ENCODE data around the gene DST.
A peak's percentile ranks its signal among the peaks of the same experiment; 100 is the strongest.
"Not testable (repeated sequence)": the region's sequence is repeated elsewhere in the genome, so short reads cannot be mapped to it uniquely, and the experiment has no call there.

The DST gene

DNA sequence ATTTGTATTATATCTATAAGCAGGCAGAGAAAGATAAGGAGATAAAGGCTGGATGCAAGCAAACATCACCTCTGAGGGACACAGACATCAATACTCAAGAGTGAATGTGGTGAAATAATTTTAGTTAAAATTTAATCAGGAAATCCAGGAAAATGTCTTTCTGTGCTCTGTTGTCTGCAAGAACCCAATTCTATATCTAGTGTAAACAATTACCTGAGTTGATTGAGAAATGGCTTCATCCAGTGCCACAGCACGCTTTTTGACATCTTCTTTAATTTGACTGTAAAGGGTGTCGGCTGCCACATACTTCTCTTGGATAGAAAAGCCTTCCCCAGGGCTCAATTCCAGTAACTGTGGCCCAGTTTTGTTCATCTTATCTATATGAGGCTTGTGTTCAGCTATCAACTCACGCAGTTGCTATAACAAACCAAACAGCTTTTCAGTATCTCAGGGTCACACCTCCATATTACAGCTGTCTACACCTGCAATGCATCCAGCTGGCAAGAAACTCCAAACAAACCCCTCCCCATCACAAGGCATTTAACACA lies 131.6 kb downstream of the DST start:
- no peak for DNase-seq

DNA sequence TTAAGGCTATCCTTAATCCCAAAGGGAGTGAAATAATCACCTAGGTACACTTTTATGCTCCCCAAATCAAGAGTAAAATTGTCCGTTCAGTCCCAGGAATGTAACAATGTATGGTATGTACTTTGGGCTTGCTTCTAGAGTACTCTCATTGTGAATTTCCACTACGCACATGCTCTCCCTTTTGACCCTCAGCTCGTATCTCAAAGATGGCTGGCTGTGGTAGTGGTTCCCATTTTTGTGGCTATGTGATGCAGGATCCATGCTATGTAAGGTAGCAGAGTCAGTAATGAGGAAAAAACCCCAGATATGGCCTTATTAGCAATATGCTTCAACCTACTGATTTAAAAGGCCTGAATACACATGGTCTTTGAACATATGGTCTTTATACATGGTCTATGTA lies 133.7 kb downstream of the DST start:
- no peak for DNase-seq

DNA sequence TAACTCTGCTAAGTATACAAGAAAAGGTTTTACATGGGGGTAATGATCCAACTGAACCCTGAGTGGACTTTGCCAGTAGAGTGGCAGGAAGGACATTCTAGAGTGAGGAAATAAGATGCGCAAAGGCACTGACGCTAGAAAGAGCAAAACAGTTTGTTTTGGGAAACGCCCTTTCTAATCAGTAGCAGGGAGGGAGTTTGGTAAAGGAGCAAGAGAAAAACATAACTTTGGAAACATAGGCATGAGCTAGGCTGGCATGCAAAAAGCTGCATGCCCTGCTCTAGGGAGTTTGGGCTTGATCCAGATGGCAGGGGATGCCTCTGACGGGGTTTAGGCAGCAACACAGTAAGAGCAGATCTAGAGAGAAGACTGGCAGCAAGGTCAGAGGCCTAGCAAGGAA lies 135.2 kb downstream of the DST start:
- no peak for DNase-seq

DNA sequence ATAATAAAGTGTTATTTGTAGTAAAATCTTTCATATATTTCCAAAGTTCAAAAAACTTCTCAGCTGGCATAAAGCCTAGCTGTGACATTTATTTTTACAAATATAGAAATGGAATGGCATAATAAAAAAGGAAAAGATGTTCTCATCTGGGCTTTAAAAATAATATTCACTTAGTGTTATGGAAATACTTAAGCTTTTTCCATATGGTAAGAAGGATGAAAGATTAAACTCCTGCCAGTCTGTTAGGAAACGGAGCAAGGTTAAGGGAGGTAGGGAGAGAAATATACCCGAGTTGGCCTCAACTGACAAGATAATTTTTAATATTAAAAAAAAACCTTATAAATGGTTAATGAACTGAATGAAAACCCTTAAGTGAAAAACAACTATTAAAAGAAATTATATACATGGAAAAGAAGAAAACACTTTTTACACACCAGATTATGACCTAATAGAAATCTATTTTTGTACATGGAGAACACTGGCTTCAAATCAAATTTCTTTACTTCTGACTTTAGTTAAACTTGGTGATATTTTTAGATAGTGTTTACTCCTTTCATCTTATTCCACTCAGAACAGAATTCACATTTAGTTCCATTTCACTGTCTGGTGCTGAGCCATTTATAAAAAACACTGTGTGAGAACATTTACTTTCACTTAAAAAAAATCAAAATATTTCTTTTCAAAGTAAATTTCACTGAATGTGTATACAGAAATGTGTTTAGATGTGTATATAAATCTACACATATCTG lies 137.0 kb downstream of the DST start:
- DNase-seq = no peak

DNA sequence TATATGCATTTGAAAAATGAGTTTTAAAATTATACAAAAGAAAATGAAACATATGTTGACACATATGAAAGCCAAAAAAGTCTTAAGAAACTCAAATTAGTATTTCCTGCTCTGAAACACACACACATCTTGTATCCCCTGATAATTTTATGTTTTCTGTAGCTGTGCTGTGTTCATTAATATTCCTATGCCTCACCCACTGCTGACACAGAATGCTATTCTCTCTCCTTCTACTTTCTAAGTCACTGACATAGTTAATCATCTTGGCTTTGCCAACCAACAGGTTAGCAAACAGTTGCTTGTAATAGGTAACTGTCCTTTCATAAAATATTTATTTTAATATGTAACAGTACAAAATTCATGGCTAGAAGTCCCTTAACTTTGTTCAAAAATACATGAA lies 140.7 kb downstream of the DST start:
- no peak for DNase-seq

DNA sequence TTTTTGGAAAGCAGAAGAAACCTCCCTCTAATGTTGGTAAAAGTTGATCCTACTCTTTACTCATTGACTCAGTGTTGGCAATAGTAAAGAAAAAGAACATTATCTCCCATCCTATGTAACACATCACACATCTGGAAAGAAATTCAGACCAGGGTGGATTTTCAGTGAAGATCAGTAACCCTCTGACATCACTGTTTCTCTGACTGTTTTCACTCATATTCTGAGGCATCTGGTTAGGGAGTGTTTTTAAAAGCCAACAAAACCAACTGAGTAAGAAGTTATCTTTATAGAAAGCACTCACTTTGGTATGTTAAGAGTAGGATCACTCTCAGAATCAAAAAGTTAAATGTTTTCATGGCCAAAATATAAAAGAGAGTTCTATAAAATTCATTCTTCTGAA lies 143.6 kb downstream of the DST start:
- no peak for DNase-seq

DNA sequence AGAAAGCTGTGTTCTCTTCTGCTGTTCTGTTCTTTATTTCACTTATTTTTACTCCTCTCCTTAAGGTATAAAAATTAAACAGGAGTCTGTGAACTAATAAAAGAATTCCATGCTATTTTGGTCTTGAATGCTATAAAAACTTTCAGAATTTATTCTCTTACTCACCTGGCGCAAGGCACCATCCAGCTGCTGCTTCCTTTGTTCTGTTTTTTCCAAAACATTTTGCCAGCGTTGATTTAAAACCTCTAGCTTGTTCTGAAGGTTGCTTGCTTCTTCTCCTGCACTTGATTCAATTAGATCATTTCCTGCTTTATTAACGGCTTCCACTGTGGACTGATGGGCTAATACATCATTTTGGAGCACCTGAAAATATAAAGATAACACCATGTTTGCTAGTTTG lies 145.0 kb downstream of the DST start:
- DNase-seq = no peak

DNA sequence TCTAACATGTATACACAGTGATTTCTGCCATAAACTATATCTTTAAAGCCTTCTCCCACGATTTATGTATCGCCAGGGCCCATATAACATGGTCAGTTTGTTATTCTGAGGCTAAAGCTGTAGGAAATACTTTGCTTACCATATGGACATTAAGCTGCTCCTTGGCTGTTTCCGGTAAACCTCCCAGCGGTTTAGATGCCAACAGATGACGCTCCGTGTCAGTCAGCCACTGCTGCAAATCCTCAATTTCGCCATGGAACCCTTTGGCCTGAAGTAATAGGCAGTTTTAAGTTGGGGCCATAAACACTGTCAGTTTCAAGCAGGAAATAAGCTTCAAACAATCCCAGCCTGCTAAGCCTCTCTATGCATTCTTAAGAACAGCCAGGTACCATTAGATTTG lies 145.4 kb downstream of the DST start:
- DNase-seq = no peak

DNA sequence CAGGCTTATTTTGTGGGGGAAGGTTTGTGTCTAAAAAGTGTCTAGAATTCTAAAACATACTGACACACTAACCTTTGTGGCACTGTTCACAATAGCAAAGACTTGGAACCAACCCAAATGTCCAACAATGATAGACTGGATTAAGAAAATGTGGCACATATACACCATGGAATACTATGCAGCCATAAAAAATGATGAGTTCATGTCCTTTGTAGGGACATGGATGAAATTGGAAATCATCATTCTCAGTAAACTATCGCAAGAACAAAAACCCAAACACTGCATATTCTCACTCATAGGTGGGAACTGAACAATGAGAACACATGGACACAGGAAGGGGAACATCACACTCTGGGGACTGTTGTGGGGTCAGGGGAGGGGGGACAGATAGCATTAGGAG lies 146.0 kb downstream of the DST start:
- DNase-seq = not testable (repeated sequence)

DNA sequence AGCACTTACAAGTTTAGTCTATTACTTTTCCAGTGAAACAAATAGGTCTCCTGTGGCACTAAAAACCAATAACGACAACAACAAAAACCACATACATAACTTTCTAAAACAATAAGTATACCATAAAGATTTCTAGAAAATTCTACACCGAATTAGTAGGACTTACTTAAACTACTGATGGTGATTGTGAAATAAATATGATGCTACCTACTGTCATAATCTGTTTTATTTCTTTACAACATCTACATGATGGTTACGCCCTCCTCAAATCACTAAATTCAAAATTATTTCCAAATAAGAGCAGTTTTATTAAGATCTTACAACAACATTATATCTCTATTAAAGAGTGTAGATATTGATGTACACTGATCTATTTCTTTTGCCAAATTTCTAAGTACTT lies 147.0 kb downstream of the DST start:
- DNase-seq = no peak

DNA sequence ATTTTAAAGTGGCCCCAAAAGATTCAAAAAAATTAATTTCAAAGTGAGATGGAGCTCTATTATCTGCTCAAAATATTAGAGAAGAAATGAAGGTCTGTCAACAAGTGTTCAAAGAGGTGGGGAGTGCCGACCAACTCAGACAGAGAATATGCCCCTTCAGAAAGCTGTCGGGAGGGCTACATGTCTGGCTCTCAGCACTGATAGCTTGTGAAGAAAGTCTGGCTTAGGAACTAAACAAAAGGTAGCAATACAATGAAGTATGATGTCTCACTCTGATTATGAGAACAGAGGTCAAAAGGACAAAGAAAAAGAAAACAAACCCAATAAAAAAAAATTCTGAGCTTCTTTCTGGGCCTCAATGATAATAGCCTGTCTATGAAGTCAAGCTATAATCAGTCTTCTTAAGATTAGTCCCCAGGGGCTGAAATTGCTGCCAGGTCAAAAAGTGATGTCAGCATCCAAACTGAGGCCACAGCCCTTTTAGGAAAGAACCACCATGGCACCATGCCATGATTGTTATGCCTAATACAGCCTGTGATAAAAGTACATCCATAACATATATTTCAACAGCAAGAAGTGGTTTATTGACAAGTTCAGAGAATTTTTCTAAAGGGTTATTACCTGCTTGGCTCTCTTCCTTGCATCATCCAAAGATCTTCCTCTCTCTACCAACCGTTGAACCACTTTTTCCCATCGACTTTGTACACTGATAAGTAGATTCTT lies 150.9 kb downstream of the DST start:
- DNase-seq = peak; percentile 70

DNA sequence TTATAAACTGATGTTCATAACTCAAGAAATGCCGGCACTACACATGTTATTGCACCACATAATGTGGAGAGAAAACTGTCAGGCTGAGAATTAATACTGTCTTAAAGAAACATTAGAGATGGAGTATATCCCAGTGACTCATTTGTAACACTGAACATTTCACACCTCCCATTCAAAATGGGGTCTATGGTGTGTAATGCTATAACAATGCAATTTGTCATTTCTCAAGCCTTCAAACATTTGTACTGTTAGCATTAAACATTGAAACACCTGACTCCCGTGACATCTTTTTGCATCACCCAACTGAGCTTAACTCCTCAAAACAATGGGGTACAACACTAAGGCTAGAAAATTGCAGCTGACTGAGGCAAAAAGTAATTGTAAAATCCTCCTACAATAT lies 151.7 kb downstream of the DST start:
- DNase-seq = peak; percentile 66

DNA sequence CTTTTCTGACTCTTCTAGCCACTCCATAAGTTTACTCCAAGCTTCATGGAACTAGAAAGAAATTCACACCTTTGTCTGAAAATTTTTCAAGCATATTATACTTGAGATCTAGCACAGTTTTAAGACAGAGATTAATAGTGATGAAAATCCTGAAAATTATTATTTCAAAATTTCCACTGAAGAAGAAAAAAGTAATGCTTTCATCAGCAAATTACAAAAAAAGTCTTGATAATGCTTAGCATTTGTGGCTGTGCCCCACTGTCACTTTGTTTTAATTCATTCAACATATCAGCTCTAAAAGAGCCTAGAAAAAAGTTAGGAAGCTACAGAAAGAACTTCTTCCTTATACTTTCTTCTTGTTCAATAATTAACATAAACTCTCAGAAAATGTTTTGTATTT lies 153.1 kb downstream of the DST start:
- DNase-seq = no peak

DNA sequence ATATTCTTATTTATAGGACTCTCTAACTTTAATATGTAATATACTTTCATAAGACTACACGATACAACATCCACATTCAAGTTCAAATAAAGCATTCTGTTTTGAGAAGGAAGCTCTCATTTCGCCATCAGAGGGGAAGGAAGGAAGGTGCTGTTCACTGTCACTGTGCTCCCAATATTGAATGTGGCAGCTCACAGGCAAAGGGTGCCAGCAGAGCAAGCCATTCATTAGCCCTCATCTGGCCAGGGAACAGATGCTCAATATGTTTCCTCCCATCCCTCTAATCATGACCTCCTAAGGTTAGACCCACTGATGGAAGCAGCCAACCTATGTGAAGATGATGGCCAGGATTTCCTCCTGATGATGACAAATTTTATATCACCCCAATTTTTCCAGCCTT lies 154.4 kb downstream of the DST start:
- DNase-seq = no peak

DNA sequence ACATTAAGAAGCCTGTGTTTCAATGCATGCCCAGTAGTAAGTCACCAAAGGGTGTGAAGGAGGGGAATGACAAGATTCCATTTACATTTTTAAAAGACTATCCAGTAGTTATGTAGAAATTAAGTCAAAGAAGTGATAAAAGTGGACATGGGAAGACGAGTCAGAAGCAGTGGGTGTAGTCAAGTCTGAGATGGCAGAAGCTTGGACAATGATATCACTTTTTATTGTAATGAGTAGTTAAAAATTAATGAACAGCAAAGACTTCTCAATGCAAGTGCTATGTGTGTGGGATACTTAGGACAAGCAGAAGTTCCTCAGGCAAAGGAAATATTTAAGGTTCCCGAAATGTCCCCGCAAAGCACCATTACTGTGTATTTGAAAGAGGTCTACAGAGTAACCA lies 156.0 kb downstream of the DST start:
- no peak for DNase-seq

DNA sequence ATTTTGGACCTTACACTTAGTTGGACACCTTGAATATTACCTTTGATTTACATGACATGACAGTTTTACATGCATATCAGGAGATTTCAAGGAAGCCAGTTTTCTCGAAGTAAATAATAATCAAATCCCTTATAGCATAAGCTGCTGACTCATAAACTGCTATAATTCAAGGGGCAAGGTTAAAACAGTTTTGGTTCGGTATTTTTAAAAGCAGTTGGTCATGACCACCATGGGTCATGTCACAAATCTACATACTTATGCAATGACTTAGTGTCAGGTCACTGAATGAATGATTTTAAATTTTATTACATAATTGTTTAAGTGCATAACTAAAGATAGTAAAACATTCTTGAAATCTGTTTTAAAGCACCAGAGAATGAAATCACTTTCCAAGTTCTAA lies 158.0 kb downstream of the DST start:
- peak; percentile 35 for DNase-seq

DNA sequence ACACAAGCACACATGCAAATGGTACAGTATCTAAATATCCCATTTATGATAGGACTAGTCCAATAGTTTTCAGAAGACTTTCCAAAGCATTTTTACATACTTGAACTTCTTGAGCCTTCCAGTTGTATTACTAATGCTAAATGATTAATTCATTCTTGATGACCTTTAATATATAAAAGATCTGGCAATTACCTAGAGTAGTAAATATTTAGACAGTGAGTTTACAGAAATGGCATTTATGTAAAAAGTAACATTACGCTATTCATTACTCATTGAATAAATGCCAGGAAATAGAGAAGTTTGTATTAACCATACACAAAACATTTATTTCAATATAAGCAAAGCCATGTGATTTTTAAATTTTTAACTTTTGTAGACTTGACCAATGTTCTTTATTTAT lies 158.8 kb downstream of the DST start:
- DNase-seq = peak; percentile 24

DNA sequence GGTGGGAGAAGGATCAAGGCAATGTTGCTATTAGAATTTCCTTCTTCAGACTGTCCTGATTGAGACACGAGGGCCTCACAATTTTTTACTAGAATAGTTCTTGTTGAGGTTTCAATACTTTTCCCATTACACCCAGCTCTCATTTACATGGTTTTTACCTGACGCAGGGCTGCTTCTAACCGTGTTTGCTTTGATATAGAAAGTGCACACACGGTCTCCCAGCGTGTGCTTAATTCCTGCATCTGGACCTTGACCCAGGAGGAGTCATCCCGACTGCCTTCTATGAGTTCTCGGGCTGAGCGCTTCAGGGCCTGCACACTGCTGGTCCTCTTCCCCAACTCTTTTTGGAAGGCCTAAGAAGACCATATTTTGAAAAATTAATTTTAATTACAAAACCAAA lies 160.2 kb downstream of the DST start:
- no peak for DNase-seq

DNA sequence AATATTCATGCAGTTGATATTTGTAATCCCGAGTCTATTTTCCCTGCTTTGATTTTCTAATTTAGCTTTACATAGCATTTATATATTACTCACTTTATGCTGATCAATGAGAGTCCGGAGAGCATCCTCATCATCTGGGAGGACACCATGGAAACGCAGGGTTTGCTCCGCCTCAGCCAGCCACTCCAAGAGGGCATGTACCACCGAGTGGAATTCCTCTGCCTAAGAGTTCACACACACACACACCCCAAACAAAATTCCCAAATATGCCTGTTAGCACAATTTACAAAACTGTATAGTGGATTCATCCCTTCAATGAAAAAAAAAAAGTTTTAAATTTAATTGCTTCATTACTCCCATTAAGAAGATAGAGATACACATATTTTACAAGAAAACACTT lies 160.7 kb downstream of the DST start:
- no peak for DNase-seq

DNA sequence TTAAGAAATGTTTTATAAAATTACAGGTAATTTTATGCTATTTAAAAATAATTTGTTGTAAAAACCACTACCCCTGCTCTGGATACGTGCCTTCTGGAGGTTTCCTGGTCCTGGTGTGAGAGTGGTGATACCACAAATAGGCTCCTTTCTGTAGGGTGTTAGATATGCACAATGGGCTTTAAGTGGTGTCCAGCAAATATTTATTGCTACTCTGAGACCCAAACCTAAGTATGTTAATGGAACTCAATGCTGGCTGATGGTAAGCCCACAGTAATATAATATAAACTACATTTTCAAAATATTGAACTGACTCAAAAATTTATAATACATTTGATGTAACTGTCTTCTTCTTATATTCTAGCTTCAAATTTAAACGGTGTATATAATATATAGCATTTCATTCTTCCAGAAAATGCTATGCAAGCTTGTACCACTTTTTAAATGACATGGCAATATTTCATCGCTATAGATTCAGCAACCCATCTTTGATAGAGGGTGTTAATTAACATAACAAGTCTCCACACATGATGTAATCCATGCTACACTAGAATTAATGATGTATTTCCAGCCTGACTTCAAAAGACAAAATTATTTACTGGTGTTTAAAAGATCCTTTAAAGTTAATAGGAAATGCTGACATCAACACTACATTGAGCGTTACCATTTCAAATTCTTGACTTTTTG lies 161.9 kb downstream of the DST start:
- DNase-seq = no peak

DNA sequence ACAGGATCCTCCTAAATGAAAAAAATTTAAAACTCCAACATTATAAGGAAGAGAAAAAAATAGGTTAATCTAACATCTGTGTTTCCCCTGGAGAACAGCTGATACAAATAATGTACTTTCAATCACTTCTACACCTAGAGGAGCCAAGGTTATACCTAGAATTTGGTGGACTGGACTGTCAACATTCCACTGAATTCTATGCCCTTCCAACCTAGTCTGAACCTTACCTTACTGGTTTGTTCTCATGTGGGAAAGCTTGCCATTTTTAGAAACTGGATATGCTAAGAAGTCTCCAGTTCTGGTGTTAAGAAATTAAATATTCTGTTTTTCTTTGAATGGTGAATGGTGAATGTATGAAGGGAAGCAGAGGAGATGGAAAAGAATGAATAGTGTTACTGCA lies 162.4 kb downstream of the DST start:
- DNase-seq = no peak

DNA sequence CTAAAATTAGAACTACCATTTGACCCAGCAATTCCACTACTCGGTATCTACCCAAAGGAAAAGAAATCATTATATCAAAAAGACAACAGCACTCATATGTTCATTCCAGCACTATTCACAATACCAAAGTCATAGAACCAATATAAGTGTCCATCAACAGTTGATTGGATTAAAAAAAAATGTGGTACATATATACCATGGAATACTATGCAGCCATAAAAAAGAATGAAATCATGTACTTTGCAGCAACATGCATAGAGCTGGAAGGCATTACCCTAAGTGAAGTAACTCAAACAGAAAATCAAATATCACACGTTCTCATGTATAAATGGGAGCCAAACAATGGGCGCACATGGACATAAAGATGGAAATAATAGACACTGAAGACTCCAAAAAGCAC lies 163.3 kb downstream of the DST start:
- DNase-seq = no peak

DNA sequence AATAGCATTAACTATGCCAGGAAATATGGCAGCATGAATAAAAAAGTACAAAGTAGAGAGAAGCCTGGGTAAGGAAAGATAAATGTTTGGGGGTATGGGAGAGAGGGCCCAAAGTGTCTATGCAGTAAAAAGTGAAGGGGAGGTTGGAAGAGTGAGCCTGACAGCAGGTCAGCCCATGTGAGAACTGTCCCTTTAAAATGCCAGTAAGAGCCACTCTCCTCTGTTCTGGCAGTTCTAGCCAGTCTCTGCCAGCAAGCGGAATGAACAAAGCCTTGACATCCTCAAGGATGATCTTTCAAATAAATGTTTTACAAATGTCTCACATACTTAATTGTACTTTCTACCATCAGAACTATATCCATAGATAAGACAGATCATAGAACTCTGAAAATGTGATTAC lies 164.5 kb downstream of the DST start:
- DNase-seq = no peak

DNA sequence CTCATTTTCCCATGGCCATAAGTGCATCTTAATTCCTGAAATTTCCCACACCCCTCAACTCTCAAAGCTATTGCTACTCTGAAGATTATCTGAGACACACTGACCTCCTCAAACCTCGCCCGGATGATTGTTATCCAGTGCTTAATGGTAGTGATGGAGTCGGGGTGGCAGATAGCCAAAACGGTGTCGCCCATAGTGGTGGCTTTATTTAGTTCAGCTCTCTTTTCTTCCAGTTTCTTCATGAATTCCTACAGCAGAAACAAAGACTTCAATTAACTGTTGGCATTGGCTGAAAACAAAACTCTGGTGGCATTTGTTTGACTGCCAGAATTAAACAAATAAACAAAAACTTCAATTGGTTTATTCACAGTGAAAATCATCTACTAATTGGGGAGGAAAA lies 165.4 kb downstream of the DST start:
- no peak for DNase-seq

Measured in fibroblast of upper back skin (primary cell).